Stimulated activated CD8-positive, alpha-beta memory T cell treated with anti-CD3 and anti-CD28 coated beads, Interleukin-7, amount 100 ng/mL, for 48 hours (primary cell): ENCODE results near the gene KLHL10.
A peak's percentile ranks its signal among the peaks of the same experiment; 100 is the strongest.
"Not testable (repeated sequence)": the region's sequence is repeated elsewhere in the genome, so short reads cannot be mapped to it uniquely, and the experiment has no call there.

Experiments
- DNase-seq, 2 donors: peaks; one replicate each; pipeline ENCODE4 v3.0.0-alpha.2; 2020; ENCODE audit warnings: low read depth in 1 of 2; ENCODE audit errors: extremely low read depth in 1 of 2

The KLHL10 gene

DNA sequence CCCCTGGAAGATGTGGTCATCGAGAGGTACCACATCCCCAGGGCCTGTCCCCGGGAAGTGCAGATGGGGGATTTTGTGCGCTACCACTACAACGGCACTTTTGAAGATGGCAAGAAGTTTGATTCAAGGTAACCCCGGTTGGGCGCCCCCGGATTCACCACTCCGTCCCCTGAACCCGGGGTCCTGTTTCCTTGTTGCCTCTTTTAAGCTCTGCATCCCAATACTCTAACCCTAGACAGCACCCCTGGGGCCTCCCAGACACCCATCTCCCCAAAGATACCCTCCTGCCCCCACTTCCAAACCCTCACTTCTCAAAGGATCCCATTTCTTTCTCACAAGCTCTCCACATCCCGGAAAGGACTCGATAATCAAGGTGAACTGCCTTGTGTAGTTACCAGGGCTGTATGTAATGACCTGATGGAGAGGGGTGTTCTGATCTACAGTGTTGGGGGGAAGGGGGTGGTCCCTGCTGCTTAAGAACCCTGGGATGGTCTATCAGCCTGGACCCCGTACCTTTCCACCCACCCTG is 24.4 kb upstream of the KLHL10 start:
- DNase-seq: no peak

DNA sequence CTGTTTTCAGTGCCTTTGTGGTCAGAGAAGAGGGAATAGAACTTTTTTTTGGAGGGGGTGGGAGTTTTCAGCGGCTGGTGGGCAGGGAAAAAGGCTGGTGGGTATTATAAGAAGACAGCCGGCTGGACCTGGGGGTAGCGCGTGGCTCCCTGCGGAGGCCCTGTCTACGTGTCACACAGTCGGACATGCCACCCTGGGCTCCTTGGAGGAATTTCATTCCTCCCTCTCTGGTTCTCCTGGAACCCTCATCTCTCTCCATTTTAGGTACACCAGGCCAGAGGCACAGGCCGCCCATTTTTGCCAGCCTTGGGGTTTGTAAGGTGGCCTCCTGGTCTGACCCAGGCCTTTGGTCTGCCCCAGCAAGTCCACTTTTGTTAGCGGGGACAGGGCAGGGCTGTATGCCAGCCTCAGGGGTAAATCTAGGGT is 23.9 kb upstream of the KLHL10 start:
- no peak for DNase-seq

DNA sequence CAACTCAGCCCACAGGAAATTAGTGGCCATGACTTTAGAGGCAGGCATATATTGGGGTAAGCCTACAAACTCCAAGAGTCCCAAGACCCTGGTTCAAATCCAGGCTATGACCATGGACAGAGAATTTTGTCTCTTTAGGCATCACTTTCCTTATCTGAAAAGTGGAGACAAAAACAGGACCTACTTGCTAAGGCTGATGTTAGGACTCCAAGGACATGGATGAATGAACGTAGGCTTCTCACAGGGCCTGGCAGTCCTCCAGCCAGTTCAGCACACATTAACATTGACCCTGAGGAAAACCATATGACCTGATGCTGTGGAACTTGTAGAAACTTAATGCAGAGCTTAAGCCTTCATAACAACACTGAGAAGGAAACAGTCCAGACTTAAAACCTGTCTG is 23.4 kb upstream of the KLHL10 start:
- no peak for DNase-seq

DNA sequence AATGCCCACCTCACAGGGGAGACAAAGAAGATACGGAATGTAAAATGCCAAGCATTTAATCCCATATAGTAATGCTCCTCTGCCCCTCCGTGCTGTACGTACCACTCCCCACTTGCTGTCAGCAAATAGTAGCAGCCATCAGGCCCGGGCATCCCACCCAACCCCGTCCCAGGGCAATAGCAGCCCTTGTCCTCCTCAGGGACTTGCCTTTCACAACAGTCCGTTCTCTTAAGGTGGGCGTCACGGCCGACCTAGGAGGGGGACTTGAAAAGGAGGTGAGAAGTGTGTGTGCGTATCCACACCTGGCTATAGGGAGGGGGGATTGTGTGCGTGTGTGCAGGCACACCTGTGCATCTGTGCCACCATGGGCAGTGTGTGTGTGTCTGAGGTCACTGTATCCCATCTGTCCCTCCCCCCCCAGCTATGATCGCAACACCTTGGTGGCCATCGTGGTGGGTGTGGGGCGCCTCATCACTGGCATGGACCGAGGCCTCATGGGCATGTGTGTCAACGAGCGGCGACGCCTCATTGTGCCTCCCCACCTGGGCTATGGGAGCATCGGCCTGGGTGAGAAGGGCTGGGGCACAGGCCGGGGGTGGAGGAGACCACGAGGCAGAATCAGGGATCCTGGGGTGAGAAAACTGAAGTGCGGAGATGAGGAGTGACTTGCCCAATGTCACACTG is 20.8 kb upstream of the KLHL10 start:
- DNase-seq: no peak

DNA sequence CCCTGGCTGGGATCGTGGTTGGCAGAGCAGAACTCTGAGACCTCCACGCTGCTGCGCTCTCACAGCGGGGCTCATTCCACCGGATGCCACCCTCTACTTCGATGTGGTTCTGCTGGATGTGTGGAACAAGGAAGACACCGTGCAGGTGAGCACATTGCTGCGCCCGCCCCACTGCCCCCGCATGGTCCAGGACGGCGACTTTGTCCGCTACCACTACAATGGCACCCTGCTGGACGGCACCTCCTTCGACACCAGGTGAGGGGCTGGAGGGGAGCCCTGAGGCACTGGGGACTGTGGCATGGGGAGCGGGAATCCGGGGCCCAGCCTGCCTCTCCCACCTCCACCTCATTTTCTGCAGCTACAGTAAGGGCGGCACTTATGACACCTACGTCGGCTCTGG is 19.6 kb upstream of the KLHL10 start:
- DNase-seq: no peak

DNA sequence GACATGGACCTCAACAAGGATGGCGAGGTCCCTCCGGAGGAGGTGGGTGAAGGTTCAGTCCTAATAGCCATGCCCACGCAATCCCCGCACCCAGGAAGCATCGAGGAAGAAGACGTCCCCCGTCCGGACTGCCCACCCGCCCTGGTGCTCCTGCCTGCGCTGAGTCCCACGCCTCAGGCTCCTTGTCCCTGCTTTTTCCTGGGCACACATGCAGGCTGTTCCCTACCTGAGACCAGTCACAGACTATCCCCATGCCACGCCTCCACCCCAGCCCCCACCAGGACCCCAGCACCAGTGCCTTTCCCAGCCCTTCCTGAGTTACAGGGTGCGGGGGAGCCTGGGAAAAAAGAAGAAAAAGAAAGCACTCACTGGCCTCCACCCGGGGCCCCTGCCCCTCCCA is 15.8 kb upstream of the KLHL10 start:
- DNase-seq: no peak

DNA sequence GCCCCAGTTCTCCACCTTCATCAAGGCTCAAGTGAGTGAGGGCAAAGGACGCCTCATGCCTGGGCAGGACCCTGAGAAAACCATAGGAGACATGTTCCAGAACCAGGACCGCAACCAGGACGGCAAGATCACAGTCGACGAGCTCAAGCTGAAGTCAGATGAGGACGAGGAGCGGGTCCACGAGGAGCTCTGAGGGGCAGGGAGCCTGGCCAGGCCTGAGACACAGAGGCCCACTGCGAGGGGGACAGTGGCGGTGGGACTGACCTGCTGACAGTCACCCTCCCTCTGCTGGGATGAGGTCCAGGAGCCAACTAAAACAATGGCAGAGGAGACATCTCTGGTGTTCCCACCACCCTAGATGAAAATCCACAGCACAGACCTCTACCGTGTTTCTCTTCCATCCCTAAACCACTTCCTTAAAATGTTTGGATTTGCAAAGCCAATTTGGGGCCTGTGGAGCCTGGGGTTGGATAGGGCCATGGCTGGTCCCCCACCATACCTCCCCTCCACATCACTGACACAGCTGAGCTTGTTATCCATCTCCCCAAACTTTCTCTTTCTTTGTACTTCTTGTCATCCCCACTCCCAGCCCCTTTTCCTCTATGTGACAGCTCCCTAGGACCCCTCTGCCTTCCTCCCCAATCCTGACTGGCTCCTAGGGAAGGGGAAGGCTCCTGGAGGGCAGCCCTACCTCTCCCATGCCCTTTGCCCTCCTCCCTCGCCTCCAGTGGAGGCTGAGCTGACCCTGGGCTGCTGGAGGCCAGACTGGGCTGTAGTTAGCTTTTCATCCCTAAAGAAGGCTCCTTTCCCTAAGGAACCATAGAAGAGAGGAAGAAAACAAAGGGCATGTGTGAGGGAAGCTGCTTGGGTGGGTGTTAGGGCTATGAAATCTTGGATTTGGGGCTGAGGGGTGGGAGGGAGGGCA is 15.1 kb upstream of the KLHL10 start:
- no peak for DNase-seq

DNA sequence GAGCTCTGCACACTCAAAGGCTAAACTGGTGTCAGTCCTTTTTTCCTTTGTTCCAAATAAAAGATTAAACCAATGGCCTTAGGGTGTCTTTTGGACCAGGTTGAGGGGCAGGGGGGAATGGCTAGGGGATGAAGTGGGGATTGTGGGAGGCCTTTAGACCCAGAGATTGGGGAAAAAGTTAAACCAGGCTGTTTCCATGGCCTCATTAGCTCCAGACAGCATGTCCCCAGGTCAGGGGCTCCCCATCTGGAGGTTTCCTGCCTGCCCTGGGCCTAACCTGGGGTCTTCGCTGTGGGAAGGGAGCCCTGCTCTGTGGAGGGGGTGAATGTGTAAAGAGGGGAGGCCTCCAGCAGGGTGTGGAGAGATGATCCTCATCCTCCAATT is 14.5 kb upstream of the KLHL10 start:
- no peak for DNase-seq

DNA sequence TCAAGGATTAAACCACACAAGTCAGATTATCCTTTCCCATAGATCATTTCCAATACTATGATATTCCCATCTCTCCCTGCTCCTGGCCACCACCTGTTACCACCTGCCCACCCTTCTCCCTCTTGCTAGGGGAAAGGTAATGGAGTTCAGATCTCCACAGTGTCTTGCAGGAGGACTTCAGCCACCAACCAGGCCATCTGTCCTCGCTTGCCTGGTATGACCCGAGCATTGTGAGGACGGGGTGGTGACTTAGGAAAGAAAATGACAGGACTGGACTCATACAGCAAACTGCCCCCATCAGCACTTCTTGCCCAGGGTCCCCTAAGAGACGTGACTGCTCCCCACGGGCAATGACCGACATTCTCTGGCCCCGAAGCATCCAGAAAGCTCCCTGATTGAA is 14.0 kb upstream of the KLHL10 start:
- DNase-seq: no peak

DNA sequence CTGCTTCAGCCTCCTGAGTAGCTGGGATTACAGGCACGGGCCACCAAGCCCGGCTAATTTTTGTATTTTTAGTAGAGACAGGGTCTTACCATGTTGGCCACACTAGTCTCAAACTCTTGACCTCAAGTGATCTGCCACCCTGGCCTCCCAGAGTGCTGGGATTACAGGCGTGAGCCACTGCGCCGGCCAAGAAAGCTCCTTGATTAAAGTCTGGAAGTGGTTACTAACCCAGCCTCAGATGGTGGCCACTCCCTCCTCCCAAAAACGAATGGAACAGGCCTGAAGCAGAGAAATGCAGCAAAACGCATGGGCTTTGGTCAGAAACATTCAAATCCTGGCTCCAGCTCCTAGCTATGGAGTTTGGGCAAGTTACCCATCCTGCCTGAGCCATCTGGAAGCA is 13.5 kb upstream of the KLHL10 start:
- DNase-seq: no peak

DNA sequence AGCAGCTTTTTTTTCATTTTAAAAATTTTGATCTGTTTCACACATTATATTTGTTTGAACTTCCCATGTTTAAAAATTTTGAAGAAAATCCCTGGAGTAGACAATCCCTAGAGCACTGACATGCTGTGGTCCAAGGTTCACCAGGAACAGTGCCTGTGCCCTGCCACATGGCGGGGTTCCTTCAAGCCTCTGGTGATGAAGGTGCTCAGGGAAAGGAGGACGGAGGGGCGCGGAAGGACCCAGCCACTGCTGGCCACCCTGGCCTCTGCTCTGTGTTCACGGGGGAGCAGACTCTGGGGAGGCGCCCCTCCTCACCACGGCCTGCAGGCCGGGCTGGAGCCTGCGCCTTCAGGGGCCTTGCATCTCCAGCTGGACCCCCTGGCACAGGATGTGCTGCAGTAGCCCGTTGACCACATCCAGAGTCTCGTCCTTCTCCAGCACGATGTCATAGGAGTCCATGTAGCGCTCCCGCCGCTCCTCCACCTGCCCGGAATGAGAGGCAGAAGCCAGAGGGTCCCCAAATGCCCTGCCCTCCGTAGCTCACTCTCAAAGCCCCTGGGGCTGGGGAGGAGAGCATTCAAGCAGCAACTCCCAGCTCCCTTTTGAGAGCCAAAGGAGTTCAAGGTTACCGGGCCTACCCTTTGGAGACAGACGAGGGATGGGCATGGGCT is 12.3 kb upstream of the KLHL10 start:
- no peak for DNase-seq

DNA sequence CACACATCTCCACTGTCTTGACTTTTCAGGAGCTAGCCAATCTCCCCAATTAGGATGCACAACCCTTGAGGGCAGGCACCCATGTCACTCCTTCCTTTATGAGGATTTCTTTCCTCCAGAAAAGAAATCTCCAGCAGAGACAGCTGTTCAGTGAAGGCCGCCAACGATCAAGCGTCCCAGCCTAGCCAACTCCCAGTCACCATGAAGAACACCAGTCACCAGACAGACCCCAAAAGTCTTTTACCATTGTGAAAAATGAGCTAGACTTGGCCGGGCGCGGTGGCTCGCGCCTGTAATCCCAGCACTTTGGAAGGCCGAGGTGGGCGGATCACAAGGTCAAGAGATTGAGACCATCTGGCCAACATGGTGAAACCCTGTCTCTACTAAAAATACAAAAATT is 7.7 kb upstream of the KLHL10 start:
- not testable (repeated sequence) for DNase-seq

DNA sequence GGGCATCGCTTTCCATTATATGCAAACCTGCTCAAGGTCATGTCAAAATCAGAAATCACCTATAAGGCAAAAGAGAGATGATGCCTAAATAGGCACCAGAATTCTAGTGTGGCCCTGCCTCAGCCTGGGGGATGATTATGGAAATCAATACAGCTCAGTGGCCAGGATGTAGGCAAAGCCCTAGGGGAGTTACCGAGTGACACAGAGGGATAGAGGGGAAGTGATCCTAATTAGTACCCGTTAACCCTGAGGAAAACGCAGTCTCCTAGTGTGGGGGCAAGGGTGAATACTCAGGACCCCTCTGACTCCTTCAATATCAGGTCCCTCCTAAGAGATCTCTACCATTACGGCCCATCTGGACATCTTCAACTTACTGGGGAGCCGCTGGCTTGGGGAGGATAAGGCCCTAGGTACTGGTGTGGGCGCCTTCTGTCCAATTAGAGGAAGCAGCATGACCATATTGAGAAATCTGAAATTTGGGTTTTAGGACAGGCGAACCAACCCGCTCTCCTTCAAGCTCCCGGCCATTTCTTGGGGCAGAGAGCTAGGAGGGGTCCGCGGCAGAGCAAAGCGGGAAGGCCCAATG is 2.3 kb upstream of the KLHL10 start:
- DNase-seq: no peak

DNA sequence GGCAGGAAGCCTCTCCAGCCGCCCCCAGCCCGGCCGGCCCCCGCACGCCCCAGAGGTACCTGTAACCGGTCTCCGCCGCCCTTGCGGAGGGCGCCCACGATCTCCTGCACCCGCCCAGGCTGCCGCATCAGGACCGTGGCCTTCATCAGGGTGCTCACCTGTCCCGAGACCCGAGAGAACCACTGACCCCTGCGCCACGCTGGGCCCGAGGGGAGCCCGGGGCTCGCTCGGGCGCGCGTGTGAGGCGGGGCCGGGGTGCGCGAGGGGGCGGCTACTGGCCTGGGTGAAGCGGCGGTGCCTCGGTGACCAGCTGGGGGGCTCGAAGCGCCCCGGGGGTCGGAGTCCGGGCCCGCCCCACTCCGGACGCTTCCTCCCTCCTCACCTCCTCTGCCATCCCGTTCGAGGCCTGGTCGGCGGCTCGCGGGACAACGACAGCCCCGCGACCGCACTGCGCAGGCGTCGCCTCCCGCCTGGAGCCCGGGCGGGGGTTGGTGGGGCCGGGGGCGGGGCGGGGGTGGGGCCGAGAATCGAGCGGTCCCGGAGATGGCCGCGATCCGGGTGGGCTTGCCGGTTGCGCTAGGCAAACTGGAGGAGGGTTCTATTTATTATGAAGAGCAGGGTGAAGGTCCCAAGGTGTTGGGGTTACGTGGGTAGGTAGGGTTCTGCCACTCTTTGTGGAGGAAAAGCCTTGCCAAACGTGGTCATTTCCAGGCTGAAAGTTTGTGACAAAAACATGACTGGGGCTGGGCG is 1.6 kb upstream of the KLHL10 start, which contains the start of gene NT5C3B:
NT5C3B (minus strand) TSS at position 433 of the 750 bp plus-strand sequence; CDS start at position 394, 39 bp downstream.
- peak in 1 of 2 donors; percentile 41 for DNase-seq

DNA sequence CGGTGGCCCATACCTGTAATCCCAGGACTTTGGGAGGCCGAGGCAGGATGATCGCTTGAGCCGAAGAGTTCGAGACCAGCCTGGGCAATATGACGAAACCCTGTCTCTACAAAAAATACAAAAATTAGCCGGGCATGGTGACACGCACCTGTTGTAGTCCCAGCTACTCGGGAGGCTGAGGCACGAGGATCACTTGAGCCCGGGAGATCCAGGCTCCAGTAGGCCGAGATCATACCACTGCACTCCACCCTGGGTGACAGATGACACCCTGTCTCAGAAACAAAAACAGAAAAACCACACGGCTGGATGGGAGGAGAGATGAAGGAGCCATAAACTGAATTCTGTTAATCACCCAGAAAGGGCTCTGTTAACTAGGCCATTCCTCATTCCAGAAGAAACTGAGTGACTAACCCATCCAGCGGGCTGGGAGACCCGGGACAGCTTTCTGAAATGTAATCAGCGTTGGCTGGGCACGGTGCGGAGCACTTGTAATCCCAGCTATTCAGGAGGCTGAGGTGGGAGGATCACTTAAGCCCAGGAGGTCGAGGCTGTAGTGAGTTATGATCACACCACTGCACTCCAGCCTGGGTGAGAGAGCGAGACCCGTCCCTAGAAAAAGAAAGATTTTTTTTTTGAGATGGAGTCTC is 952 bp upstream of the KLHL10 start:
- no peak for DNase-seq

DNA sequence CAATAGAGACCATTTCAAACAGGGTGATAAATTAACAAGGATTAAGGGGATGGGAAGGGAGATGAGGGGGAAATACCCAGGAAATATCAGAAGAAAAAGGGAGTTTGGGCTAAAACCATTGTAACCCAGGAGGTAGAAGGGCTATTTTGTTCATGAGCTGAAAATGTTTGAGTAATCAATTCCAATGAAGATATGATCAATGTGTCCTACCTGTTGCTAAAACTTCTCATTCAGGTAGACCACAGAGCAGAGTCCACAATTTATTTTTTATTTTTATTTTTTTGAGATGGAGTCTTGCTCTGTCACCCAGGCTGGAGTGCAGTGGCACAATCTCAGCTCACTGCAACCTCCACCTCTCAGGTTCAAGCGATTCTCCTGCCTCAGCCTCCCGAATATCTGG is 1.8 kb downstream of the KLHL10 start:
- DNase-seq: not testable (repeated sequence)

DNA sequence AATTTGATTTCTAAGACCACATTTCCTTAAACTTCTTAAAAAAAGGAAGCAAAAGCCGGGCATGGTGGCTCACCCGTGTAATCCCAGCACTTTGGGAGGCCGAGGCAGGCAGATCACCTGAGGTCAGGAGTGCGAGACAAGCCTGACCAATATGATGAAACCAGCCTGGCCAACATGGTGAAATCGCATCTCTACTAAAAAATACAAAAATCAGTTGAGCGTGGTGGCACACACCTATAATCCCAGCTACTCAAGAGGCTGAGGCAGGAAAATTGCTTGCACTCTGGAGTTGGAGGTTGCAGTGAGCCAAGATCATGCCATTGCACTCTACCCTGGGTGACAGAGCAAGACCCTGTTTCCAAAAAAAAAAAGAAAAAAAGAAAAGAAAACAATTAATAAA is 3.2 kb downstream of the KLHL10 start:
- DNase-seq: not testable (repeated sequence)

DNA sequence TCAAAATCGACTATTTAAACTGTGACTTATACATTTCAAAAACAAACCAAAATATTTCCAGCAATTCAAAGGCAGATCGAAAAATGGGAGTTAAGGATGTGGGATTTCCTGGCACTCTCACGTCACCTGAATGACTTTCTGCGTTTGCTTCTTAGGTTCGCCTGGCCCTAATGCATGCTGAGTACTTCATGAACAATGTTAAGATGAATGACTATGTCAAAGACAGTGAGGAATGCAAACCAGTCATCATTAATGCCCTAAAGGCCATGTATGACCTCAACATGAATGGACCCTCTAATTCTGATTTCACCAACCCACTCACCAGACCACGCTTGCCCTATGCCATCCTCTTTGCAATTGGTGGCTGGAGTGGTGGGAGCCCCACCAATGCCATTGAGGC is 7.3 kb downstream of the KLHL10 start:
- no peak for DNase-seq

DNA sequence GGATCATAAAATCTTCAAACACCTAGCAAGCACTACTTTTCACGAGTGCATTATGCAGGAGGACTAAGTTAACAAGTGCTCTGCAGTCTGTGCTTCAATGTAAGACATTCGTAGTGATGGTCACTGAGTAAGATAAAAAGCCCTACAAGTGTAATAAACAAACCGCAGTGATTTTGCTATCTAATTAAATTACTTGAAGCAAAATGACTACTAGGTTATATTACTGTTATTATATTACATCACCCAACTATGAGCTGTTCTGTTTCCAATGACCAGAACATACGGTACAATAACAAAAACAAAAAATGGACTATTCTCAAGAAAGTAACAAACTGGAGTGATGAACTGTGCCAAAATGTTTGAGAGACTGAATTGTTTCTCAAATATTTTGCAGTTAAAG is 11.2 kb downstream of the KLHL10 start:
- no peak for DNase-seq
